ENCODE results near the gene BABAM2.

- TF ChIP-seq CTCF (IDR thresholded peaks at IDR 0.05): no peak
- no peak for TF ChIP-seq POLR2A (IDR thresholded peaks at IDR 0.05)
- TF ChIP-seq EP300 (IDR thresholded peaks at IDR 0.05): no peak
- TF ChIP-seq POLR2AphosphoS5 (IDR thresholded peaks at IDR 0.05): no peak
Measured at GRCh38 chr2:28357055-28357454, 466.5 kb downstream of the BABAM2 start.

Measured in sigmoid colon (tissue), 4 donors.